PC-9 (cell line): ENCODE measurements around the gene SUPT3H. TPM values are rescaled to one million over a fixed set of nuclear protein-coding genes. Genes with fewer than 3 reads are reported as not detected.

Experiments
- BruUV-seq: library from RNA; stranded (reverse); fragments of 400-500 nt; replicated peaks from 2 replicates; lab custom pipeline; 2021; lab: Mats Ljungman, UMichigan
- CTCF ChIA-PET: fragments of 300-600 bp; sonication (Branson Sonifier 250); formaldehyde crosslinking; loops from one replicate; lab custom pipeline; 2022; ENCODE audit warnings: antibody characterized with exemption; lab: Charles Lee
- POLR2A ChIA-PET: fragments of 300-600 bp; sonication (Branson Sonifier 250); formaldehyde crosslinking; loops from one replicate; lab custom pipeline; 2022; ENCODE audit warnings: antibody characterized with exemption; ENCODE audit not compliant: unreplicated experiment; lab: Charles Lee
- DNase-seq, 2 experiments: peaks; one replicate each; pipeline versions ENCODE4 v3.0.0 to v3.0.0-alpha.2; 2015 to 2022; ENCODE audit warnings: mixed read lengths in 1 of 2
- H2AFZ ChIP-seq: fragments of 200-600 bp; sonication (generic); 2 replicates; pipeline ENCODE4 v1.8.1; 2017; ENCODE audit warnings: antibody characterized with exemption
- H3F3A ChIP-seq: fragments of 200-600 bp; sonication (generic); 2 replicates; pipeline ENCODE4 v1.8.1; 2017; ENCODE audit warnings: antibody characterized with exemption, mild to moderate bottlenecking, low read depth; ENCODE audit not compliant: insufficient read depth
- H3K27ac ChIP-seq: fragments of 200-600 bp; sonication (generic); 2 replicates; pipeline ENCODE4 v1.6.1; 2016; ENCODE audit warnings: mixed run types
- H3K27me3 ChIP-seq: fragments of 200-600 bp; sonication (generic); 2 replicates; pipeline ENCODE4 v1.6.1; 2016; ENCODE audit warnings: low read depth, mixed run types; ENCODE audit not compliant: insufficient read depth
- H3K36me3 ChIP-seq: fragments of 200-600 bp; sonication (generic); 2 replicates; pipeline ENCODE4 v1.6.1; 2016; ENCODE audit warnings: low read depth, mixed run types
- H3K4me1 ChIP-seq: fragments of 200-600 bp; sonication (generic); replicated peaks from 2 replicates; pipeline ENCODE4 v1.6.1; 2016; ENCODE audit warnings: mixed run types; ENCODE audit not compliant: insufficient read depth
- H3K4me2 ChIP-seq: fragments of 200-600 bp; sonication (generic); 2 replicates; pipeline ENCODE4 v1.6.1; 2017; ENCODE audit warnings: mixed run types
- H3K4me3 ChIP-seq: fragments of 200-600 bp; sonication (generic); 2 replicates; pipeline ENCODE4 v1.6.1; 2016; ENCODE audit warnings: mixed run types
- H3K79me2 ChIP-seq: fragments of 200-600 bp; sonication (generic); 2 replicates; pipeline ENCODE4 v1.6.1; 2017; ENCODE audit warnings: low read depth, mixed run types
- H3K9me2 ChIP-seq: fragments of 200-600 bp; sonication (generic); 2 replicates; pipeline ENCODE4 v1.8.1; 2017; ENCODE audit warnings: mild to moderate bottlenecking; ENCODE audit not compliant: insufficient read depth
- H3K9me3 ChIP-seq: fragments of 200-600 bp; sonication (generic); 2 replicates; pipeline ENCODE4 v1.8.1; 2016; ENCODE audit warnings: low read depth; ENCODE audit not compliant: insufficient read depth
- H4K20me1 ChIP-seq: fragments of 200-600 bp; sonication (generic); 2 replicates; pipeline ENCODE4 v1.8.1; 2017; ENCODE audit not compliant: insufficient read depth
- EZH2 ChIP-seq: fragments of 200-600 bp; sonication (generic); IDR thresholded peaks from 2 replicates; pipeline ENCODE4 v1.8.0; 2017; ENCODE audit warnings: antibody characterized with exemption, low read depth
- intact Hi-C: fragments of 100-400 bp; cut with micrococcal nuclease; formaldehyde crosslinking; loops from one replicate; pipeline ENCODE4 v1.10.0; 2022; ENCODE audit not compliant: unreplicated experiment
- total RNA-seq: library from RNA; stranded (reverse); gene quantifications from 2 replicates; pipeline ENCODE4 v1.2.3, GENCODE V29; 2021
- TF ChIP-seq, protein P1 (sequence below): fragments of 200-600 bp; sonication (generic); conservative IDR thresholded peaks from 2 replicates; pipeline ENCODE4 v1.6.1; 2017; ENCODE audit warnings: mixed run types, antibody characterized with exemption, mild to moderate bottlenecking, moderate library complexity

SUPT3H gene
- total RNA-seq, 1 experiment from 2014 or later: 9.2 TPM

DNA sequence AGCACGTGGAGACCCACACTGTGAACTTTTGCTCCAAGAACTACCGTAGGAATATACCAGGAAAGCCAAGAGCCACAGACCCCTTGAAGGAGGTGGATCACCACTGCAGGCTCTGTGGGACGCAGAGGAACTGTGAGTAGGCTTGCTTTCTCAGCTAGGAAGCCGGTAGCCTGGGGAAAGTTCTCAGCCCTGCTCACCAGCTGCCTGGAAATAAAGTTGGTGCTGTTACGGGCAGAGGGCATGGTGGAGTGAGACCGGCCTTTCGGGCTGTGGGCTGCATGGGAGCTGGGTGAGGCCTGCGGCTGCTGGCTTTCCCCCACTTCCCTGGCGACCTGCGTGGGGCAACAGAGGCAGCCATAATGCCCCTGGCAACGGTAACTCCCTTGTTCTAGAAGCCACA, 422.6 kb downstream of the SUPT3H start:
- no peak for DNase-seq
- Histone ChIP-seq H3K79me2 (no peaks in the 10 kb centered on the region), H3F3A (no peaks in the 10 kb centered on the region), H3K4me1 (no peaks in the 10 kb centered on the region), H4K20me1 (no peaks in the 10 kb centered on the region), H2AFZ (no peak overlapping the region), H3K36me3 (no peaks in the 10 kb centered on the region), H3K27me3 (no peaks in the 10 kb centered on the region), H3K27ac (no peak overlapping the region), H3K9me2 (no peaks in the 10 kb centered on the region), H3K4me3 (no peak overlapping the region), H3K4me2 (no peak overlapping the region), H3K9me3 (no peaks in the 10 kb centered on the region; the same call in 1 of the 2 replicates)
- CTCF ChIA-PET: no interaction called here
- POLR2A ChIA-PET: interaction anchor here (0.7 kb wide), 1 partner anchor 89 kb away, joined by 4 read pairs; no protein-coding TSS in a partner anchor
- TF ChIP-seq EZH2: no peak
- TF ChIP-seq, protein P1, sequence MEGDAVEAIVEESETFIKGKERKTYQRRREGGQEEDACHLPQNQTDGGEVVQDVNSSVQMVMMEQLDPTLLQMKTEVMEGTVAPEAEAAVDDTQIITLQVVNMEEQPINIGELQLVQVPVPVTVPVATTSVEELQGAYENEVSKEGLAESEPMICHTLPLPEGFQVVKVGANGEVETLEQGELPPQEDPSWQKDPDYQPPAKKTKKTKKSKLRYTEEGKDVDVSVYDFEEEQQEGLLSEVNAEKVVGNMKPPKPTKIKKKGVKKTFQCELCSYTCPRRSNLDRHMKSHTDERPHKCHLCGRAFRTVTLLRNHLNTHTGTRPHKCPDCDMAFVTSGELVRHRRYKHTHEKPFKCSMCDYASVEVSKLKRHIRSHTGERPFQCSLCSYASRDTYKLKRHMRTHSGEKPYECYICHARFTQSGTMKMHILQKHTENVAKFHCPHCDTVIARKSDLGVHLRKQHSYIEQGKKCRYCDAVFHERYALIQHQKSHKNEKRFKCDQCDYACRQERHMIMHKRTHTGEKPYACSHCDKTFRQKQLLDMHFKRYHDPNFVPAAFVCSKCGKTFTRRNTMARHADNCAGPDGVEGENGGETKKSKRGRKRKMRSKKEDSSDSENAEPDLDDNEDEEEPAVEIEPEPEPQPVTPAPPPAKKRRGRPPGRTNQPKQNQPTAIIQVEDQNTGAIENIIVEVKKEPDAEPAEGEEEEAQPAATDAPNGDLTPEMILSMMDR: no peak
- BruUV-seq: no TSS peak
- intact Hi-C loops: no loop called here

DNA sequence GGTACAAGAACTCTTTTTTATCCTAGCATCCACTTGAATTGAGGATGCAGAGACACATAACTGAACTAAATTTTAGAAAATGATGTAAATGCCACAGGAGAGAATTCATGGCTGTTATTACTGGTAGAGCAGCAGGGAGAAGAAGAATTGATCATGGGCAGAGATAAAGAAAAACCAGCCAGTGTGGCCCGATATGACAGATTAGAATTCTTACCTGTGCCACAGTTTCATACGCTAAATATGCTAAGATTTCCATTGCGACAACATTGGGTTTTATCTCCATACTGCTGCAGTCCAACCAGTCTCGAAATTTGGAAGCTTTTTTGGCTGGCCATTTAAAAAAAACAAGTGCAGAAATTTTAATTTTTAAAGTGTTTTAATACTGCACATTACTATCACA, 423.5 kb downstream of the SUPT3H start:
- Histone ChIP-seq H3K4me1 (no peaks in the 10 kb centered on the region), H3K4me3 (no peak overlapping the region), H3K27me3 (no peaks in the 10 kb centered on the region), H3K27ac (no peak overlapping the region), H3K9me2 (no peaks in the 10 kb centered on the region), H4K20me1 (no peaks in the 10 kb centered on the region), H3K79me2 (no peaks in the 10 kb centered on the region), H3F3A (no peaks in the 10 kb centered on the region), H3K9me3 (peaks cover 8% of the 10 kb centered on the region), H3K36me3 (no peaks in the 10 kb centered on the region), H3K4me2 (no peak overlapping the region), H2AFZ (no peak overlapping the region)
- POLR2A ChIA-PET: no interaction called here
- BruUV-seq: no TSS peak
- CTCF ChIA-PET: no interaction called here
- intact Hi-C loops: no loop called here
- DNase-seq: no peak
- no peak for TF ChIP-seq EZH2
- TF ChIP-seq, protein P1: no peak

- H2AFZ ChIP-seq: no peak overlapping the region
- no TSS peak for BruUV-seq
- H3K4me2 ChIP-seq: no peak overlapping the region
- H4K20me1 ChIP-seq: no peaks in the 10 kb centered on the region
- H3K9me2 ChIP-seq: no peaks in the 10 kb centered on the region
- no peak for TF ChIP-seq EZH2
- TF ChIP-seq, protein P1: no peak
- H3K27me3 ChIP-seq: no peaks in the 10 kb centered on the region
- no peak for DNase-seq
- no peaks in the 10 kb centered on the region for H3K79me2 ChIP-seq
- H3F3A ChIP-seq: no peaks in the 10 kb centered on the region
- H3K9me3 ChIP-seq: peaks cover 8% of the 10 kb centered on the region
- CTCF ChIA-PET: no interaction called here
- H3K36me3 ChIP-seq: no peaks in the 10 kb centered on the region
- POLR2A ChIA-PET: interaction anchor here (0.5 kb wide), 1 partner anchor 312 kb away, joined by 4 read pairs; no protein-coding TSS in a partner anchor
- no peak overlapping the region for H3K27ac ChIP-seq
- H3K4me3 ChIP-seq: no peak overlapping the region
- no peaks in the 10 kb centered on the region for H3K4me1 ChIP-seq
- intact Hi-C loops: no loop called here
Observed at GRCh38 chr6:44951253-44951747, 426.4 kb downstream of the SUPT3H start.
